ENCODE data around the gene NKD2. TPM values are rescaled to one million over a fixed set of nuclear protein-coding genes. Genes with fewer than 3 reads are reported as not detected.

The NKD2 gene
- total RNA-seq, 1 experiment from 2014 or later, result 20.4 TPM

DNA sequence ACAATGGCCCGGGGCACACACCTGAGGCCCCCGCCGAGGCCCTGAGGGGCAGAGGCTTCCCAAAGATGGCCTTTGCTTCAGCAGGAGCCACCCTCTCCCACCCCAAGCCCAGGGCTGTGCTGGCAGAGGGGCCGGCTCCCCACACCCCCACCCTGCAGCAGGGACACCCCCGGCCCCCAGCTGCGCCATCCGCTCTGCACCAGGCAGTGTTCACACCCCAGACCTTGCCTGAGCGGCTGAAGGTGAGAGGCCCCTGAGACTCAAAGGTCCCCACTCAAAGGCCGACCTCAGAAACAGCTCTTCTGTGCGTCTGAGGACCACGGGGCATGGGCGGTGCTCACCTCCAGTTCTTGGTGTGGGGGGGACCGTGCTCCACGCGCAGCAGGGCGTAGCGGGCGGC, 65.6 kb downstream of the NKD2 start (continued):
- TF ChIP-seq ZFX (IDR thresholded peaks at IDR 0.05) (no peak), EZH2 (IDR thresholded peaks at IDR 0.05) (no peak), ELF1 (IDR thresholded peaks at IDR 0.05; ENCODE audit: borderline replicate concordance, low read depth) (no peak)

- Histone ChIP-seq H3K4me3 (replicated peaks in 1 of 2; ENCODE audit: low read depth in 1 of 2, low read length in 2 of 2) (no peak overlapping the region), H3K4me2 (ENCODE audit: low read length) (no peak overlapping the region), H3K4me1 (ENCODE audit: control insufficient read depth in 1 of 2, insufficient read depth in 2 of 2, low read length in 2 of 2) (no peaks in the 10 kb centered on the region), H3K9me3 (ENCODE audit: control insufficient read depth in 1 of 2, insufficient read depth in 1 of 2, low read depth in 1 of 2, low read length in 2 of 2) (no peaks in the 10 kb centered on the region), H3K36me3 (ENCODE audit: control insufficient read depth in 1 of 2, insufficient read depth in 2 of 2, low read length in 2 of 2) (no peaks in the 10 kb centered on the region; a peak in 1 of 4 replicates), H3K79me2 (ENCODE audit: insufficient read depth, low read length) (no peaks in the 10 kb centered on the region), H3K9me2 (ENCODE audit: insufficient read depth) (no peaks in the 10 kb centered on the region), H4K20me1 (ENCODE audit: insufficient read depth) (no peaks in the 10 kb centered on the region), H3K27me3 (ENCODE audit: insufficient read depth, low read length) (no peaks in the 10 kb centered on the region), H3K27ac (ENCODE audit: low read depth, low read length) (no peak overlapping the region), H2AFZ (ENCODE audit: low read depth, low read length, poor library complexity, severe bottlenecking) (no peak overlapping the region), H3K9ac (ENCODE audit: low read length) (no peak overlapping the region)
- TF ChIP-seq SIN3A (IDR thresholded peaks at IDR 0.05; ENCODE audit: low read depth) (no peak), SP1 (IDR thresholded peaks at IDR 0.05; ENCODE audit: low read depth) (no peak), ELF1 (IDR thresholded peaks at IDR 0.05; ENCODE audit: borderline replicate concordance, low read depth) (no peak), YY1 (IDR thresholded peaks at IDR 0.05; ENCODE audit: extremely low read depth, insufficient replicate concordance, low read depth, low read length) (no peak), ZBTB33 (IDR thresholded peaks at IDR 0.05; ENCODE audit: extremely low read depth, insufficient replicate concordance, low read length) (no peak), ZFX (IDR thresholded peaks at IDR 0.05) (no peak), POLR2AphosphoS5 (IDR thresholded peaks at IDR 0.05; ENCODE audit: low read depth, low read length) (no peak), CBX3 (IDR thresholded peaks at IDR 0.05; ENCODE audit: low read depth) (no peak)
- RAD21 ChIA-PET (ENCODE audit: low non-redundant PET in 1 of 2, low total read pairs in 2 of 2, uncharacterized antibody in 2 of 2, unreplicated experiment in 2 of 2), result no interaction called here
- ATAC-seq, result no peak
- POLR2A ChIA-PET, result no interaction called here
- intact Hi-C loops (cut with micrococcal nuclease), result no loop called here
- no TSS peak for BruUV-seq (replicated peaks)
- DNase-seq (ENCODE audit: low read depth, low spot score), result no peak
- CTCF ChIA-PET, result no interaction called here
Measured at GRCh38 chr5:1074816-1075554, 66.4 kb downstream of the NKD2 start.

All from HCT116 (cell line).